ENCODE results near the gene UMOD.

DNA sequence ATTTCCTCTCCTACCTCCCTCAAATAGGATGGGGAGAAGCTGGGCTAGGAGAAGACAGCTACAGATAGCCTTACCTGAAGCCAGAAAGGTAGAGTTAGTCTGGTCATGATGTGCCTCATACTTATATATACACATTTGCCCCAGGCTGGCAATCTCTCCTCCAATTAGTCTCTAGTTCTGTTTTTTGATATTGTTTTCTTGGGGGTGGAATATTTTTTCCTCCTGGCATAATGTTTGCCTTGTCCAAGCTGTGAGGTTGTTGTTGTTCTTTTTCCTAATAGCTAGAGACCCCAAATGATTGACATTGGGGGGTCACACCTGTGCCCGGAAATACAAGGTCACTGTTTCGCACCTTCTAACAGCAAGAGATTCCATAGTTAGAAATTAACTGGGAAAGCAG, at the start of gene UMOD:
- TF ChIP-seq, protein P1, sequence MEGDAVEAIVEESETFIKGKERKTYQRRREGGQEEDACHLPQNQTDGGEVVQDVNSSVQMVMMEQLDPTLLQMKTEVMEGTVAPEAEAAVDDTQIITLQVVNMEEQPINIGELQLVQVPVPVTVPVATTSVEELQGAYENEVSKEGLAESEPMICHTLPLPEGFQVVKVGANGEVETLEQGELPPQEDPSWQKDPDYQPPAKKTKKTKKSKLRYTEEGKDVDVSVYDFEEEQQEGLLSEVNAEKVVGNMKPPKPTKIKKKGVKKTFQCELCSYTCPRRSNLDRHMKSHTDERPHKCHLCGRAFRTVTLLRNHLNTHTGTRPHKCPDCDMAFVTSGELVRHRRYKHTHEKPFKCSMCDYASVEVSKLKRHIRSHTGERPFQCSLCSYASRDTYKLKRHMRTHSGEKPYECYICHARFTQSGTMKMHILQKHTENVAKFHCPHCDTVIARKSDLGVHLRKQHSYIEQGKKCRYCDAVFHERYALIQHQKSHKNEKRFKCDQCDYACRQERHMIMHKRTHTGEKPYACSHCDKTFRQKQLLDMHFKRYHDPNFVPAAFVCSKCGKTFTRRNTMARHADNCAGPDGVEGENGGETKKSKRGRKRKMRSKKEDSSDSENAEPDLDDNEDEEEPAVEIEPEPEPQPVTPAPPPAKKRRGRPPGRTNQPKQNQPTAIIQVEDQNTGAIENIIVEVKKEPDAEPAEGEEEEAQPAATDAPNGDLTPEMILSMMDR (IDR thresholded peaks at IDR 0.05), result no peak
- TF ChIP-seq POLR2AphosphoS5 (IDR thresholded peaks at IDR 0.05), result no peak
- no peak for TF ChIP-seq POLR2A (IDR thresholded peaks at IDR 0.05)
- no peak for TF ChIP-seq EP300 (IDR thresholded peaks at IDR 0.05)

Data from upper lobe of left lung (tissue), 4 donors.